SK-N-SH (cell line): ENCODE measurements around the gene ANK3. TPM values are rescaled to one million over a fixed set of nuclear protein-coding genes. Genes with fewer than 3 reads are reported as not detected.

Experiments
- CTCF ChIA-PET: fragments of 300-600, 350-600 bp; formaldehyde crosslinking; extraction: SDS; loops from one replicate; lab custom pipeline; 2021; lab: Yijun Ruan, JAX
- POLR2A ChIA-PET: fragments of 350-600 bp; sonication (Branson Sonifier 250); formaldehyde crosslinking; extraction: SDS; loops from one replicate; lab custom pipeline; 2020; ENCODE audit warnings: antibody characterized with exemption, inconsistent platforms; lab: Yijun Ruan, JAX
- DNase-seq: peaks from one replicate; pipeline ENCODE4 v3.0.0; 2012
- H2AFZ ChIP-seq: fragments of 200-600 bp; sonication (generic); 2 replicates; pipeline ENCODE4 v1.8.1; 2016; ENCODE audit warnings: antibody characterized with exemption, mild to moderate bottlenecking, low read depth
- H3F3A ChIP-seq: fragments of 200-600 bp; sonication (generic); replicated peaks from 2 replicates; pipeline ENCODE3; 2016; ENCODE audit warnings: antibody characterized with exemption, mild to moderate bottlenecking; ENCODE audit not compliant: insufficient read depth
- H3K27ac ChIP-seq, 2 experiments: fragments of 200-500 bp in 1 of 2; fragments of 200-600 bp in 1 of 2; sonication (Bioruptor generic) in 1 of 2; sonication (generic), shearing (Covaris generic) in 1 of 2; 2 replicates each; pipeline versions ENCODE4 v1.5.1 to v1.6.1; 2014 to 2016; ENCODE audit warnings: low read depth in 2 of 2, inconsistent platforms in 1 of 2, low read length in 1 of 2, mild to moderate bottlenecking in 1 of 2, mixed read lengths in 1 of 2
- H3K27me3 ChIP-seq: fragments of 200-600 bp; sonication (generic), shearing (Covaris generic); 2 replicates; pipeline ENCODE4 v1.6.1; 2016; ENCODE audit warnings: mixed run types; ENCODE audit not compliant: insufficient read depth
- H3K36me3 ChIP-seq, 2 experiments: fragments of 200-500 bp in 1 of 2; fragments of 200-600 bp in 1 of 2; sonication (Bioruptor generic) in 1 of 2; sonication (generic) in 1 of 2; replicated peaks in 1 of 2; 2 replicates each; pipeline versions ENCODE3 to v1.5.1; 2014 to 2016; ENCODE audit warnings: low read length in 1 of 2, mild to moderate bottlenecking in 1 of 2; ENCODE audit not compliant: insufficient read depth in 2 of 2, control insufficient read depth in 1 of 2
- H3K4me1 ChIP-seq, 2 experiments: fragments of 200-500 bp in 1 of 2; fragments of 200-600 bp in 1 of 2; sonication (Bioruptor generic) in 1 of 2; sonication (generic), shearing (Covaris generic) in 1 of 2; 2 replicates each; pipeline versions ENCODE4 v1.5.1 to v1.6.1; 2014 to 2016; ENCODE audit warnings: low read depth in 1 of 2, low read length in 1 of 2, mixed run types in 1 of 2; ENCODE audit not compliant: insufficient read depth in 2 of 2, control insufficient read depth in 1 of 2
- H3K4me2 ChIP-seq: fragments of 200-600 bp; sonication (generic), shearing (Covaris generic); 2 replicates; pipeline ENCODE4 v1.6.1; 2017; ENCODE audit warnings: mixed run types
- H3K4me3 ChIP-seq, 2 experiments: fragments of 200-500 bp in 1 of 2; fragments of 200-600 bp in 1 of 2; sonication (Bioruptor generic) in 1 of 2; sonication (generic), shearing (Covaris generic) in 1 of 2; 2 replicates each; pipeline versions ENCODE4 v1.5.1 to v1.8.1; 2014 to 2016; ENCODE audit warnings: low read depth in 2 of 2, inconsistent platforms in 1 of 2, low read length in 1 of 2, mild to moderate bottlenecking in 1 of 2, mixed read lengths in 1 of 2, moderate library complexity in 1 of 2
- H3K79me2 ChIP-seq: fragments of 200-600 bp; sonication (generic); 2 replicates; pipeline ENCODE4 v1.8.1; 2017; ENCODE audit warnings: mild to moderate bottlenecking; ENCODE audit not compliant: insufficient read depth
- H3K9ac ChIP-seq: fragments of 200-600 bp; sonication (generic); 2 replicates; pipeline ENCODE4 v1.6.1; 2017; ENCODE audit warnings: mixed run types
- H3K9me2 ChIP-seq: fragments of 200-600 bp; sonication (generic); 2 replicates; pipeline ENCODE4 v1.6.1; 2017; ENCODE audit warnings: mixed run types
- H3K9me3 ChIP-seq: fragments of 200-600 bp; sonication (generic); 2 replicates; pipeline ENCODE4 v1.6.1; 2017; ENCODE audit warnings: mixed run types, mild to moderate bottlenecking, moderate library complexity
- H4K20me1 ChIP-seq: fragments of 200-600 bp; sonication (generic); 2 replicates; pipeline ENCODE4 v1.6.1; 2017; ENCODE audit warnings: mild to moderate bottlenecking, mixed run types; ENCODE audit not compliant: insufficient read depth
- CHD2 ChIP-seq: fragments of 150-350 bp; IDR thresholded peaks from 2 replicates; pipeline ENCODE4 v1.6.1; 2018; ENCODE audit warnings: low read length; ENCODE audit not compliant: partially characterized antibody
- EP300 ChIP-seq, 2 experiments: IDR thresholded peaks; 2 replicates each; pipeline versions ENCODE4 v1.4.0 to v1.6.1; 2012; ENCODE audit warnings: borderline replicate concordance in 1 of 2, low read depth in 1 of 2, low read length in 1 of 2
- FOSL2 ChIP-seq: IDR thresholded peaks from 2 replicates; pipeline ENCODE4 v1.4.0; 2012; ENCODE audit warnings: low read depth, mild to moderate bottlenecking, moderate library complexity, borderline replicate concordance
- FOXM1 ChIP-seq: IDR thresholded peaks from 2 replicates; pipeline ENCODE4 v1.4.0; 2012; ENCODE audit warnings: low read depth, mild to moderate bottlenecking
- IRF3 ChIP-seq: fragments of 150-350 bp; IDR thresholded peaks from 2 replicates; pipeline ENCODE4 v1.6.1; 2016; ENCODE audit warnings: mild to moderate bottlenecking, low read depth, low read length
- JUND ChIP-seq: IDR thresholded peaks from 2 replicates; pipeline ENCODE4 v1.4.0; 2012
- MAX ChIP-seq: IDR thresholded peaks from 2 replicates; pipeline ENCODE4 v1.4.0; 2012; ENCODE audit warnings: low read depth
- PBX3 ChIP-seq: IDR thresholded peaks from 2 replicates; pipeline ENCODE4; 2012
- POLR2AphosphoS5 ChIP-seq: IDR thresholded peaks from 2 replicates; pipeline ENCODE4 v1.6.1; 2012; ENCODE audit warnings: low read depth, low read length
- RAD21 ChIP-seq: IDR thresholded peaks from 2 replicates; pipeline ENCODE4 v1.6.1; 2012; ENCODE audit warnings: mild to moderate bottlenecking, low read length
- REST ChIP-seq: IDR thresholded peaks from 2 replicates; pipeline ENCODE4 v1.6.1; 2012; ENCODE audit warnings: mild to moderate bottlenecking, low read depth, low read length, moderate library complexity
- RFX5 ChIP-seq: IDR thresholded peaks from 2 replicates; pipeline ENCODE4 v1.6.1; 2012; ENCODE audit warnings: mild to moderate bottlenecking, improper control_type of control experiment, low read length
- TEAD4 ChIP-seq: IDR thresholded peaks from 2 replicates; pipeline ENCODE4 v1.4.0; 2012; ENCODE audit warnings: mild to moderate bottlenecking, borderline replicate concordance; ENCODE audit not compliant: insufficient read depth
- YY1 ChIP-seq: IDR thresholded peaks from 2 replicates; pipeline ENCODE4 v1.4.0; 2012; ENCODE audit warnings: low read depth, mild to moderate bottlenecking
- WGBS: methylation state at CpG from one replicate; pipeline ENCODE4 v1.1.6; 2017; ENCODE audit warnings: low lambda C conversion rate; 5-methylcytosine and 5-hydroxymethylcytosine counted together
- polyA plus RNA-seq, 3 experiments: library from polyadenylated mRNA; depleted of rRNA; stranded (reverse); fragments of >200 nt; gene quantifications; 2 replicates each; pipeline ENCODE4 v1.2.3, GENCODE V29; 2012
- TF ChIP-seq, protein P1 (sequence below): fragments of 200-600 bp; sonication (generic); IDR thresholded peaks from 2 replicates; pipeline ENCODE4 v1.6.1; 2017; ENCODE audit warnings: antibody characterized with exemption, mild to moderate bottlenecking, moderate library complexity

Gene ANK3
- polyA plus RNA-seq, 1 of the 3 experiments (the other 2 are of a cell fraction): 10.0 TPM

- no peak overlapping the region for H3K4me3 ChIP-seq
- H3K4me2 ChIP-seq: no peak overlapping the region; the same call in 1 of the 2 replicates
- ChIA-PET POLR2A (no interaction called here), CTCF (no interaction called here)
- H2AFZ ChIP-seq: no peak overlapping the region; the same call in 1 of the 2 replicates
- H3K79me2 ChIP-seq: no peaks in the 10 kb centered on the region
- no peaks in the 10 kb centered on the region for H3K9me3 ChIP-seq
- 95% methylated on average over 4 of the region's 4 CpGs for WGBS
- no peaks in the 10 kb centered on the region for H3K9me2 ChIP-seq
- H3K36me3 ChIP-seq: peaks cover 0 to 3% of the 10 kb centered on the region in 2 experiments
- TF ChIP-seq FOSL2: no peak
- TF ChIP-seq TEAD4: no peak
- TF ChIP-seq JUND: no peak
- no peak for TF ChIP-seq YY1
- TF ChIP-seq RFX5: no peak
- no peak for TF ChIP-seq POLR2AphosphoS5
- no peak for TF ChIP-seq PBX3
- no peak for TF ChIP-seq MAX
- no peak for TF ChIP-seq IRF3
- no peak for TF ChIP-seq CHD2
- TF ChIP-seq, protein P1, sequence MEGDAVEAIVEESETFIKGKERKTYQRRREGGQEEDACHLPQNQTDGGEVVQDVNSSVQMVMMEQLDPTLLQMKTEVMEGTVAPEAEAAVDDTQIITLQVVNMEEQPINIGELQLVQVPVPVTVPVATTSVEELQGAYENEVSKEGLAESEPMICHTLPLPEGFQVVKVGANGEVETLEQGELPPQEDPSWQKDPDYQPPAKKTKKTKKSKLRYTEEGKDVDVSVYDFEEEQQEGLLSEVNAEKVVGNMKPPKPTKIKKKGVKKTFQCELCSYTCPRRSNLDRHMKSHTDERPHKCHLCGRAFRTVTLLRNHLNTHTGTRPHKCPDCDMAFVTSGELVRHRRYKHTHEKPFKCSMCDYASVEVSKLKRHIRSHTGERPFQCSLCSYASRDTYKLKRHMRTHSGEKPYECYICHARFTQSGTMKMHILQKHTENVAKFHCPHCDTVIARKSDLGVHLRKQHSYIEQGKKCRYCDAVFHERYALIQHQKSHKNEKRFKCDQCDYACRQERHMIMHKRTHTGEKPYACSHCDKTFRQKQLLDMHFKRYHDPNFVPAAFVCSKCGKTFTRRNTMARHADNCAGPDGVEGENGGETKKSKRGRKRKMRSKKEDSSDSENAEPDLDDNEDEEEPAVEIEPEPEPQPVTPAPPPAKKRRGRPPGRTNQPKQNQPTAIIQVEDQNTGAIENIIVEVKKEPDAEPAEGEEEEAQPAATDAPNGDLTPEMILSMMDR: no peak
- no peak for TF ChIP-seq REST
- no peak for TF ChIP-seq EP300 (IDR thresholded peaks at IDR 0.05; ENCODE audit: borderline replicate concordance in 1 of 2, low read depth in 1 of 2, low read length in 1 of 2)
- no peak for TF ChIP-seq RAD21
- no peak for TF ChIP-seq FOXM1
- no peak overlapping the region for H3K27ac ChIP-seq
- DNase-seq: no peak
- no peak overlapping the region for H3K9ac ChIP-seq
- peaks cover 6% of the 10 kb centered on the region for H3F3A ChIP-seq
- no peaks in the 10 kb centered on the region for H4K20me1 ChIP-seq
- H3K27me3 ChIP-seq: no peaks in the 10 kb centered on the region
- H3K4me1 ChIP-seq: no peaks in the 10 kb centered on the region
These were observed 222.6 kb downstream of the ANK3 start for GRCh38 chr10:60167050-60167449.
